Astrocyte (in vitro differentiated cells and primary cell): ENCODE measurements around the gene DBR1. TPM values are rescaled to one million over a fixed set of nuclear protein-coding genes. Genes with fewer than 3 reads are reported as not detected.

Source experiments
- DNase-seq: peaks from one replicate; pipeline ENCODE4 v3.0.0-alpha.2; 2010; ENCODE audit warnings: low read depth
- FAIRE-seq: peaks from 2 replicates; lab custom pipeline; 2011; peaks lifted over from hg19 to GRCh38; lab: Jason Lieb, UNC
- H2AFZ ChIP-seq: 2 replicates; pipeline ENCODE4 v1.6.0; 2012; ENCODE audit warnings: low read depth, low read length, inconsistent platforms
- H3K27ac ChIP-seq: 2 replicates; pipeline ENCODE4 v1.5.1; 2011; ENCODE audit warnings: low read depth, low read length, inconsistent platforms
- H3K27me3 ChIP-seq: 2 replicates; pipeline ENCODE4 v1.6.0; 2011; ENCODE audit warnings: low read length, inconsistent platforms; ENCODE audit not compliant: insufficient read depth
- H3K36me3 ChIP-seq: 2 replicates; pipeline ENCODE4 v1.5.1; 2011; ENCODE audit warnings: low read length, inconsistent platforms; ENCODE audit not compliant: insufficient read depth
- H3K4me1 ChIP-seq: 2 replicates; pipeline ENCODE4 v1.5.1; 2011; ENCODE audit warnings: low read length, inconsistent platforms; ENCODE audit not compliant: insufficient read depth
- H3K4me2 ChIP-seq: 2 replicates; pipeline ENCODE4 v1.6.0; 2012; ENCODE audit warnings: low read length, inconsistent platforms
- H3K4me3 ChIP-seq: 2 replicates; pipeline ENCODE4 v1.5.1; 2011; ENCODE audit warnings: low read depth, mild to moderate bottlenecking, low read length, inconsistent platforms; ENCODE audit not compliant: insufficient read depth
- H3K79me2 ChIP-seq: 2 replicates; pipeline ENCODE4 v1.6.0; 2012; ENCODE audit warnings: mild to moderate bottlenecking, low read length, inconsistent platforms; ENCODE audit not compliant: insufficient read depth
- H3K9ac ChIP-seq: 2 replicates; pipeline ENCODE4 v1.6.0; 2012; ENCODE audit warnings: mild to moderate bottlenecking, low read length, inconsistent platforms
- H3K9me3 ChIP-seq: 2 replicates; pipeline ENCODE4 v1.5.1; 2012; ENCODE audit warnings: low read depth, mild to moderate bottlenecking, low read length, inconsistent platforms; ENCODE audit not compliant: insufficient read depth
- H4K20me1 ChIP-seq: 2 replicates; pipeline ENCODE4 v1.6.0; 2012; ENCODE audit warnings: low read length, inconsistent platforms; ENCODE audit not compliant: insufficient read depth
- H3K27ac Mint-ChIP-seq: one replicate; pipeline ENCODE4 v1.8.0; 2021; ENCODE audit warnings: mild to moderate bottlenecking, mixed read lengths; ENCODE audit not compliant: unreplicated experiment
- H3K27me3 Mint-ChIP-seq: one replicate; pipeline ENCODE4 v1.8.0; 2021; ENCODE audit warnings: low read depth, mixed read lengths; ENCODE audit not compliant: unreplicated experiment
- H3K36me3 Mint-ChIP-seq: one replicate; pipeline ENCODE4 v1.8.0; 2021; ENCODE audit warnings: low read depth, mixed read lengths; ENCODE audit not compliant: unreplicated experiment
- H3K4me1 Mint-ChIP-seq: one replicate; pipeline ENCODE4 v1.8.0; 2021; ENCODE audit warnings: low read depth, mixed read lengths; ENCODE audit not compliant: unreplicated experiment
- H3K4me3 Mint-ChIP-seq: one replicate; pipeline ENCODE4 v1.8.0; 2021; ENCODE audit warnings: mild to moderate bottlenecking, moderate library complexity, mixed read lengths; ENCODE audit not compliant: unreplicated experiment
- H3K9me3 Mint-ChIP-seq: one replicate; pipeline ENCODE4 v1.8.0; 2021; ENCODE audit warnings: mild to moderate bottlenecking, mixed read lengths; ENCODE audit not compliant: unreplicated experiment
- EZH2 ChIP-seq: IDR thresholded peaks from 2 replicates; pipeline ENCODE4 v1.6.1; 2012; ENCODE audit warnings: mild to moderate bottlenecking, low read length, inconsistent platforms; ENCODE audit not compliant: insufficient read depth
- total RNA-seq: library from RNA; stranded (reverse); gene quantifications from 2 replicates; pipeline ENCODE4 v1.2.1, GENCODE V29; 2021
- TF ChIP-seq, protein P1 (sequence below): IDR thresholded peaks from 2 replicates; pipeline ENCODE4 v1.5.1; 2011; ENCODE audit warnings: low read depth, mild to moderate bottlenecking, inconsistent platforms, low read length, moderate library complexity; ENCODE audit not compliant: insufficient read depth

Gene DBR1
- total RNA-seq, 1 donor from 2014 or later: 14.8 TPM

DNA sequence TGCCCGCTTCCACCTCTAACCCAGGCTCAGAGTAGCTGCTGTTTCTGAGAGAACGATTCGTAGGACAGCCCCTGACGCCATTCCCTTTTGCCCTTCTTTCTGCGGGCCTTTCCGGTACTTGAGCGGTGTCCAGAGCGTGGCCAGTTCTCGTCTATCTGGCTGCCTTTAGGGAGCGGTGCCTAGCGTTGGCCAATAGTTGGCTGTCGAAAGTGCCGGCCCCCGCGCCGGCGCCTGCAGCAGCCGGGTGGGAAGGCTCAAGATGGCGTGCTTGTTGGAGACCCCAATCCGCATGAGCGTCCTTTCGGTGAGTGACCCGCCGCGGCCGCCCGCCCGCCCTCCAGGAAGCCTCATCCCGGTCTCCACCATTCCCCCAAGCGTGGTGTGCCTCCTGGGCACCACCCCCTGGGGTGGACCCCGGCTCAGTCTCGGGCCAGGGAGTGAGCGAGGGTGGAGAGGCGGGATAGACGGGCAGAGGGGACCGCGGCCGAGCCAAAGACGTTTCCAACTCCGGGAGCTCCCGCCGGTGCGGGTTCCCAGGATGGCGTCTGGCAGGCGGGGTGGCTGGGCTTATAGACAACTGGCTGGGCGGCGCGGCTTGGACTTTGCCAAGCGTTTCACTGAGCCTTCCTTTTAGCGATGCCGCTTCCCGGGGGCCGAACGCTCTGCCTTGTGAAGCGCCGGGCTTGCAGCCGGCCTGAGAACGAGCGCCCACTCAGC lies 12.7 kb upstream of the DBR1 start, which contains the start of gene ARMC8:
ARMC8 (plus strand) TSS at position 6 of the 717 bp plus-strand sequence; CDS start at position 260, 254 bp downstream.
- DNase-seq: no peak
- Histone ChIP-seq H3K27ac (peak within 1 kb of the TSS; percentile 99), H3K9ac (peak within 1 kb of the TSS; percentile 93), H3K4me2 (peak within 1 kb of the TSS; percentile 92), H3K27me3 (peaks cover 2% of the 10 kb centered on the region), H4K20me1 (peaks cover 32% of the 10 kb centered on the region), H2AFZ (peak within 1 kb of the TSS; percentile 100), H3K4me3 (peak within 1 kb of the TSS; percentile 96), H3K79me2 (peaks cover 48% of the 10 kb centered on the region), H3K36me3 (peaks cover 2% of the 10 kb centered on the region), H3K9me3 (no peaks in the 10 kb centered on the region), H3K4me1 (peaks cover 6% of the 10 kb centered on the region)
- H3K4me3 Mint-ChIP-seq: peak within 1 kb of the TSS; percentile 93
- H3K36me3 Mint-ChIP-seq: peaks cover 2% of the 10 kb centered on the region
- peak within 1 kb of the TSS; percentile 98 for H3K27ac Mint-ChIP-seq
- FAIRE-seq: no peak
- TF ChIP-seq EZH2: no peak
- TF ChIP-seq, protein P1, sequence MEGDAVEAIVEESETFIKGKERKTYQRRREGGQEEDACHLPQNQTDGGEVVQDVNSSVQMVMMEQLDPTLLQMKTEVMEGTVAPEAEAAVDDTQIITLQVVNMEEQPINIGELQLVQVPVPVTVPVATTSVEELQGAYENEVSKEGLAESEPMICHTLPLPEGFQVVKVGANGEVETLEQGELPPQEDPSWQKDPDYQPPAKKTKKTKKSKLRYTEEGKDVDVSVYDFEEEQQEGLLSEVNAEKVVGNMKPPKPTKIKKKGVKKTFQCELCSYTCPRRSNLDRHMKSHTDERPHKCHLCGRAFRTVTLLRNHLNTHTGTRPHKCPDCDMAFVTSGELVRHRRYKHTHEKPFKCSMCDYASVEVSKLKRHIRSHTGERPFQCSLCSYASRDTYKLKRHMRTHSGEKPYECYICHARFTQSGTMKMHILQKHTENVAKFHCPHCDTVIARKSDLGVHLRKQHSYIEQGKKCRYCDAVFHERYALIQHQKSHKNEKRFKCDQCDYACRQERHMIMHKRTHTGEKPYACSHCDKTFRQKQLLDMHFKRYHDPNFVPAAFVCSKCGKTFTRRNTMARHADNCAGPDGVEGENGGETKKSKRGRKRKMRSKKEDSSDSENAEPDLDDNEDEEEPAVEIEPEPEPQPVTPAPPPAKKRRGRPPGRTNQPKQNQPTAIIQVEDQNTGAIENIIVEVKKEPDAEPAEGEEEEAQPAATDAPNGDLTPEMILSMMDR: no peak
- H3K9me3 Mint-ChIP-seq: no peaks in the 10 kb centered on the region
- peaks cover 10% of the 10 kb centered on the region for H3K4me1 Mint-ChIP-seq
- no peaks in the 10 kb centered on the region for H3K27me3 Mint-ChIP-seq

DNA sequence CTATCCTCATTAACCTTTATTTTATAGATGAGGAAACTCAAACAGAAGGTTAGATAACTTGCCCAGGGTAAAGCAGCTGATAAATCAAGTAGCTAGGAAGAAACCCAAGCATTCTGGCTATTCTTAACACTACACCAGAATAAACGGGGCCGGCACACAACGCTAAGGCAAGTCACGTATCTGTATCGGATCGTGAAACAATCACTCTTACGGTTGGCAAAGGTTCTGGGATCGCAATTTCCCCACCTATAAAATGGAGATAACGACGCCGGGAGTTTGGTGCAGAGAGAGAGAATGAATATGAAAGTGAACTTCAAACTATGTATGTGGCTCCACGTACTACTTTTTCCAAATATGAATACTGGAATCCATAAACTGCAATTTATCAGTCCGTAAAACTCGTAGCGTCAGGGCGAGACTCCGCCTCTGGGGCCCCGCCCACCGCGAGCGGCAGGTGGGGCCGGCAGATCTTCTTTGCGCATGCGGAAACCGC lies 12.1 kb upstream of the DBR1 start:
- peak overlapping the region; percentile 92 for H3K4me2 ChIP-seq
- Mint-ChIP-seq H3K4me1 (peaks cover 10% of the 10 kb centered on the region), H3K27ac (peak overlapping the region; percentile 98), H3K9me3 (no peaks in the 10 kb centered on the region), H3K4me3 (peak overlapping the region; percentile 93), H3K36me3 (peaks cover 2% of the 10 kb centered on the region), H3K27me3 (no peaks in the 10 kb centered on the region)
- peaks cover 43% of the 10 kb centered on the region for H3K79me2 ChIP-seq
- TF ChIP-seq EZH2: no peak
- TF ChIP-seq, protein P1: no peak
- peaks cover 2% of the 10 kb centered on the region for H3K27me3 ChIP-seq
- peak overlapping the region; percentile 99 for H3K27ac ChIP-seq
- DNase-seq: peak; percentile 61
- peaks cover 6% of the 10 kb centered on the region for H3K4me1 ChIP-seq
- peaks cover 29% of the 10 kb centered on the region for H4K20me1 ChIP-seq
- H3K36me3 ChIP-seq: peaks cover 2% of the 10 kb centered on the region
- H2AFZ ChIP-seq: peak overlapping the region; percentile 100
- peak overlapping the region; percentile 93 for H3K9ac ChIP-seq
- H3K9me3 ChIP-seq: no peaks in the 10 kb centered on the region
- no peak for FAIRE-seq
- peak overlapping the region; percentile 96 for H3K4me3 ChIP-seq

DNA sequence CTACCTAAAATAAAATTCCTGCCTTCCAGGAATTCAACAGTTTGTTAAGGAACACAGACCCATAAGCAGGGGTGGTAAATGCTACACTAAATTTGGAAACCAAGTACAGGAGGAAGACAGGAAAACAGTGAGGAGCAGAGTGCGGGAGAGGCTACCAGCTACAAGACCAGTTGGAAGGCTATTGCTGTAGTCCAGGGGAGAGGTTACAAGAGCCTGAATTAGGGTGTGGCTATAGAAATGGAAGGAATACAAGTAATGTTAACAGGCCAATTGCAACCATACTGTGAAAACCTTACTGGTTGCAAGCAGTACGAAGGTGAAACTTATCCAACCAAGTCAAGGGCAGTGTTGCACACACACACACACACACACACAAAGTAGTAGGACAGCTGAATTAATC lies 11.5 kb upstream of the DBR1 start:
- peak overlapping the region; percentile 92 for H3K4me2 ChIP-seq
- H3K79me2 ChIP-seq: peaks cover 37% of the 10 kb centered on the region
- Mint-ChIP-seq H3K27me3 (no peaks in the 10 kb centered on the region), H3K9me3 (no peaks in the 10 kb centered on the region), H3K27ac (no peak overlapping the region), H3K4me1 (peaks cover 10% of the 10 kb centered on the region), H3K4me3 (peak overlapping the region; percentile 93), H3K36me3 (peaks cover 2% of the 10 kb centered on the region)
- peaks cover 2% of the 10 kb centered on the region for H3K36me3 ChIP-seq
- H3K9me3 ChIP-seq: no peaks in the 10 kb centered on the region
- H2AFZ ChIP-seq: peak overlapping the region; percentile 100
- DNase-seq (no peak), FAIRE-seq (no peak)
- peak overlapping the region; percentile 96 for H3K4me3 ChIP-seq
- TF ChIP-seq, protein P1: no peak
- no peak for TF ChIP-seq EZH2
- H3K27ac ChIP-seq: no peak overlapping the region
- peak overlapping the region; percentile 93 for H3K9ac ChIP-seq
- peaks cover 6% of the 10 kb centered on the region for H3K4me1 ChIP-seq
- H4K20me1 ChIP-seq: peaks cover 23% of the 10 kb centered on the region
- peaks cover 2% of the 10 kb centered on the region for H3K27me3 ChIP-seq
